Osteocyte (in vitro differentiated cells): ENCODE results near the gene FH. TPM values are rescaled to one million over a fixed set of nuclear protein-coding genes. Genes with fewer than 3 reads are reported as not detected.

Source experiments
- DNase-seq: peaks from one replicate; pipeline ENCODE4 v3.0.0; 2021; ENCODE audit warnings: mixed read lengths; ENCODE audit not compliant: unreplicated experiment; ENCODE audit errors: extremely low spot score
- H3K27ac Mint-ChIP-seq: one replicate; pipeline ENCODE4 v1.8.0; 2021; ENCODE audit warnings: mild to moderate bottlenecking, mixed read lengths; ENCODE audit not compliant: unreplicated experiment
- H3K27me3 Mint-ChIP-seq: one replicate; pipeline ENCODE4 v1.8.0; 2021; ENCODE audit warnings: mixed read lengths; ENCODE audit not compliant: unreplicated experiment
- H3K36me3 Mint-ChIP-seq: one replicate; pipeline ENCODE4 v1.8.0; 2021; ENCODE audit warnings: mixed read lengths; ENCODE audit not compliant: unreplicated experiment
- H3K4me1 Mint-ChIP-seq: one replicate; pipeline ENCODE4 v1.8.0; 2021; ENCODE audit warnings: mixed read lengths; ENCODE audit not compliant: unreplicated experiment
- H3K4me3 Mint-ChIP-seq: one replicate; pipeline ENCODE4 v1.8.0; 2021; ENCODE audit warnings: mild to moderate bottlenecking, moderate library complexity, mixed read lengths; ENCODE audit not compliant: unreplicated experiment
- H3K9me3 Mint-ChIP-seq: one replicate; pipeline ENCODE4 v1.8.0; 2021; ENCODE audit warnings: mixed read lengths; ENCODE audit not compliant: unreplicated experiment
- total RNA-seq: library from RNA; stranded (reverse); gene quantifications from 2 replicates; pipeline ENCODE4 v1.2.1, GENCODE V29; 2021
- TF ChIP-seq, protein P1 (sequence below): fragments of 200-600 bp; sonication (generic); IDR thresholded peaks from 2 replicates; pipeline ENCODE4 v1.5.0; 2021; ENCODE audit warnings: antibody characterized with exemption, mild to moderate bottlenecking, moderate library complexity

FH gene
- total RNA-seq, 1 donor from 2014 or later: 61.1 TPM

DNA sequence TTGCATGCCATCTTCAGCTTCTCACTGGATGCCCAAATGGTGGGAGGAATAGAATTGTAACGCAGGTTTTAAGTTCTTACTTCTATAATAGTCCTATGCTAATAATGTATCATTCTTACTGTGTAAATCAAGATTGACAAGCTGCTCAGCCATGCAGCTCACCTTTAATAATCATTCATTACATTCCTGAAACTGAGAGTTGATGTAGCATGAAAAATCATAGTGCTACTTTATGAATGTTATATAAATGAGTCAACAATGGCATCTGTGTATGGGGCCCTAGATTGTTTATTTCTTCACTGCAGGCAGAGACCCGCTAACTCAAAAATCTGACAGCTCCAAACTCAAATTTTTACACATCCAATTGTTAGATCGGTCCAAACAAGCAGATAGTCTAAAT is 34.4 kb downstream of the FH start:
- Mint-ChIP-seq H3K36me3 (peaks cover 5% of the 10 kb centered on the region), H3K4me1 (peaks cover 46% of the 10 kb centered on the region), H3K9me3 (peaks cover 10% of the 10 kb centered on the region), H3K27me3 (no peaks in the 10 kb centered on the region), H3K27ac (no peak overlapping the region), H3K4me3 (no peak overlapping the region)
- TF ChIP-seq, protein P1, sequence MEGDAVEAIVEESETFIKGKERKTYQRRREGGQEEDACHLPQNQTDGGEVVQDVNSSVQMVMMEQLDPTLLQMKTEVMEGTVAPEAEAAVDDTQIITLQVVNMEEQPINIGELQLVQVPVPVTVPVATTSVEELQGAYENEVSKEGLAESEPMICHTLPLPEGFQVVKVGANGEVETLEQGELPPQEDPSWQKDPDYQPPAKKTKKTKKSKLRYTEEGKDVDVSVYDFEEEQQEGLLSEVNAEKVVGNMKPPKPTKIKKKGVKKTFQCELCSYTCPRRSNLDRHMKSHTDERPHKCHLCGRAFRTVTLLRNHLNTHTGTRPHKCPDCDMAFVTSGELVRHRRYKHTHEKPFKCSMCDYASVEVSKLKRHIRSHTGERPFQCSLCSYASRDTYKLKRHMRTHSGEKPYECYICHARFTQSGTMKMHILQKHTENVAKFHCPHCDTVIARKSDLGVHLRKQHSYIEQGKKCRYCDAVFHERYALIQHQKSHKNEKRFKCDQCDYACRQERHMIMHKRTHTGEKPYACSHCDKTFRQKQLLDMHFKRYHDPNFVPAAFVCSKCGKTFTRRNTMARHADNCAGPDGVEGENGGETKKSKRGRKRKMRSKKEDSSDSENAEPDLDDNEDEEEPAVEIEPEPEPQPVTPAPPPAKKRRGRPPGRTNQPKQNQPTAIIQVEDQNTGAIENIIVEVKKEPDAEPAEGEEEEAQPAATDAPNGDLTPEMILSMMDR: no peak
- no peak for DNase-seq

DNA sequence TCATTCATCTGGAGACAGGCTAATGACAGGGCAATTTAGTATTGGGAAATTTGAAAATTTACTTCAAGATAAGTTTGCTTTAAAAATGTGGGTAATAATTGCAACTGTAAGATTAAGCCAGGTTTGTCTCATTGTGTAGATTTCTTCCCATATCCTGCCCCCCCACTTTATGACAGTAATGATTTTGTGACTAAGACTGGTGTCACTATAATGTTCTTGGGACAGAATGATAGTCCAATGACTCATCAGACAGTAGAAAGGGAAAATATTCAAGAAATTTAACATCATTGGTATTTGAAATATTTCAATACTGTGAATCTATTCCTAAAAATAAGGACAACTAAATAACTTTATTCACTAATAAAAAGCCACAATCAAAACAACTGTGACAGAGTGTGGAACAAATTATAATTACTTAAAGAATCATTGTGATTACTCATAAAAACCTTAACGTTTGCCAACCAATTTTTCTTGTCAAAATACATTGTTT is 36.7 kb downstream of the FH start:
- Mint-ChIP-seq H3K27ac (peak overlapping the region; percentile 90), H3K9me3 (peaks cover 10% of the 10 kb centered on the region), H3K4me3 (no peak overlapping the region), H3K4me1 (peaks cover 46% of the 10 kb centered on the region), H3K36me3 (no peaks in the 10 kb centered on the region), H3K27me3 (no peaks in the 10 kb centered on the region)
- DNase-seq: no peak
- TF ChIP-seq, protein P1: no peak

DNA sequence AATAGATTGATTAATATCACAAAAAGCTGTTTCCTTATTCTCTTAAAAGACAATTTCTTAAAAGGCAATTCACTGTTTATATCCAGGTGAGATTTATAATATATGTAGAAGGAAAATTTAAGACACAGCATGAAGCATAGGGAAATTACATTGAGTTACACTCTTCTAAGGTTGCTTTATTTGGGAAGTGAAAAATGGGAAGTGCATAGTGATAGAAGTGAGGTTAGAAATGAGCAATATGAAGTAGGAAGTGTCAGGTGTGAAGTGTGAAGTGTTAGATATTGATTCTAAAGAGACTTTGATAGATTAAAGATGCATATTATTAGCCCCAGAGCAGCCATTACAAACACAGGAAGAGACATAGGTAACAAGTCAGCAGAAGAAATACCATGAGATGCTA is 40.3 kb downstream of the FH start:
- H3K4me1 Mint-ChIP-seq: peaks cover 31% of the 10 kb centered on the region
- no peaks in the 10 kb centered on the region for H3K27me3 Mint-ChIP-seq
- TF ChIP-seq, protein P1: no peak
- H3K4me3 Mint-ChIP-seq: no peak overlapping the region
- DNase-seq: no peak
- peaks cover 2% of the 10 kb centered on the region for H3K9me3 Mint-ChIP-seq
- no peaks in the 10 kb centered on the region for H3K36me3 Mint-ChIP-seq
- H3K27ac Mint-ChIP-seq: no peak overlapping the region

DNA sequence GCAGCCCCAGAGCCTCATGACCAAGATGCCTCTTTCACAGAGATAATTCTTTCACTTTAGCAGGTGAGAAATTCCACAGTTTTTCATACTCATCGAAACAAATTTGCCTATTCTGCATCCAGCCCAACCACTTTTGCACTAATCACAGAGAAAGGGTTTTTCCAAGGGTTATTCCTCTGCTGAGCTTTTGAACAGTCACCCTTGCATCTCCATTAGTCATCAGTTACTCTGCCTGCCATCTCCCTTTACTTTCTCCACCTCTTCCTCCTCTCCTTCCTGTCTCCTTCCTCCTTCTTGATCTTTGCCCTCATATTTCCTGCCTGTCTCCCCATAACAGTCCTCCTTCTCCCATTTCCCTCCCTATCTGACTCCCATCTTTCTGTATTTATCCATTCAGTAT is 43.9 kb downstream of the FH start:
- TF ChIP-seq, protein P1: no peak
- Mint-ChIP-seq H3K4me3 (no peak overlapping the region), H3K4me1 (no peaks in the 10 kb centered on the region), H3K9me3 (no peaks in the 10 kb centered on the region), H3K36me3 (no peaks in the 10 kb centered on the region), H3K27me3 (no peaks in the 10 kb centered on the region), H3K27ac (no peak overlapping the region)
- DNase-seq: no peak

DNA sequence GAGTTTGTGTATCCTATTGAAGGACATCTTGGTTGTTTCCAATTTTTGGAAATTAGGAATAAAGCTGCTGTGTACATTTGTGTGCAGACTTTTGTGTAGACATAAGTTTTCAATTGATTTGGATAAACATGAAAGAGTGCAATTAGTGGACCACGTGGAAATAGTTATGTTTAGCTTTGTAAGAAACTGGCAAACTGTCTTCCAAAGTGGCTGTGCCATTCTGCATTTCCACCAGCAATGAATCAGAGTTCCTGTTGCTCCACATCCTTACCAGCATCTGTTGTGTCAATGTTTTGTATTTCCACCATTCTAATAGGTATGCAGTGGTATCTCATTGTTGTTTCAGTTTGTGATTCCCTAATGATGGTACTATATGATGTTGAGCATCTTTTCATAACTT is 46.5 kb downstream of the FH start:
- H3K4me1 Mint-ChIP-seq: no peaks in the 10 kb centered on the region
- H3K36me3 Mint-ChIP-seq: no peaks in the 10 kb centered on the region
- no peaks in the 10 kb centered on the region for H3K9me3 Mint-ChIP-seq
- TF ChIP-seq, protein P1: no peak
- H3K4me3 Mint-ChIP-seq: no peak overlapping the region
- no peaks in the 10 kb centered on the region for H3K27me3 Mint-ChIP-seq
- no peak overlapping the region for H3K27ac Mint-ChIP-seq
- DNase-seq: no peak
